Lower lobe of right lung (tissue), 2 donors: ENCODE measurements around the gene SYT7. TPM values are rescaled to one million over a fixed set of nuclear protein-coding genes. Genes with fewer than 3 reads are reported as not detected.

Source experiments
- ATAC-seq, 2 donors: fragments of 200-7000 bp; cut with Tn5 transposase; one replicate each; pipeline ENCODE4 v1.9.1; 2020 to 2022; ENCODE audit warnings: mild to moderate bottlenecking in 2 of 2, moderate library complexity in 2 of 2
- DNase-seq: peaks from one replicate; pipeline ENCODE4 v3.0.0-alpha.2; 2020
- H3K27ac ChIP-seq: fragments of 200-600 bp; one replicate; pipeline ENCODE4 v1.8.0; 2022
- H3K27me3 ChIP-seq: fragments of 200-600 bp; one replicate; pipeline ENCODE4 v1.8.0; 2022; ENCODE audit warnings: low read depth
- H3K36me3 ChIP-seq: fragments of 200-600 bp; one replicate; pipeline ENCODE4 v1.8.0; 2022; ENCODE audit warnings: mild to moderate bottlenecking
- H3K4me1 ChIP-seq: fragments of 200-600 bp; one replicate; pipeline ENCODE4 v1.8.0; 2022
- H3K4me3 ChIP-seq: fragments of 200-600 bp; one replicate; pipeline ENCODE4 v1.8.0; 2022; ENCODE audit warnings: mild to moderate bottlenecking
- H3K9me3 ChIP-seq: fragments of 200-600 bp; one replicate; pipeline ENCODE4 v1.8.0; 2022
- intact Hi-C: fragments of 100-400 bp; cut with DNase I; formaldehyde crosslinking; loops from one replicate; pipeline ENCODE4 v1.11.0; 2022
- total RNA-seq: library from RNA; stranded (reverse); fragmentation: NEBNext Ultra II Directional; extraction: Animal tissue kit (Norgen Biotek cat#: 25700); gene quantifications from one replicate; pipeline ENCODE4 v1.2.1, GENCODE V29; 2021
- TF ChIP-seq, protein P1 (sequence below): fragments of 200-600 bp; IDR thresholded peaks from one replicate; pipeline ENCODE4 v1.8.0; 2022; ENCODE audit warnings: antibody characterized with exemption, mild to moderate bottlenecking
- donor health status: DM: no; HTN: yes; CAD: no; lungs with severe emphysema.

The SYT7 gene
- total RNA-seq, 1 donor from 2014 or later: 3.8 TPM

DNA sequence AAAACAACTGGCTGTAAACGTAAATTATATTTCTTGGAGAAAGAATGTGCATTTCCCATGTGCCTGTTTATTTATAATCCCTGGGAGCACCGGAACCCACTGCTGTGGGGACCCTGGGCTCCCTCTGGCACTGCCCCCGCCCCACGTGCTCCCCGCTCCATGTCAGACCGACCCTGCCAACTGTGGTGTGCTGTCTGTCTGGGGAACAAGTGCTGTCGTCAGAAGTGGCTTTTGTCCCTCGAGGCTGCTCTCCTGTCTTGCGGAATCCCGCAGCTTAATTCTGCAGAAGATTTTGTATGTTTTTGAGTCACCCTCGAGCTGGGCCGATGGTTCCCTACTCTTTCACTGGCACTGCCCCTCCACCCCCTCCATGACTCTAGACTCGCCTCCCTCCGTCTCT lies 69.9 kb downstream of the SYT7 start:
- ATAC-seq: no peak
- DNase-seq: no peak
- H3K27me3 ChIP-seq: peaks cover 63% of the 10 kb centered on the region
- TF ChIP-seq, protein P1, sequence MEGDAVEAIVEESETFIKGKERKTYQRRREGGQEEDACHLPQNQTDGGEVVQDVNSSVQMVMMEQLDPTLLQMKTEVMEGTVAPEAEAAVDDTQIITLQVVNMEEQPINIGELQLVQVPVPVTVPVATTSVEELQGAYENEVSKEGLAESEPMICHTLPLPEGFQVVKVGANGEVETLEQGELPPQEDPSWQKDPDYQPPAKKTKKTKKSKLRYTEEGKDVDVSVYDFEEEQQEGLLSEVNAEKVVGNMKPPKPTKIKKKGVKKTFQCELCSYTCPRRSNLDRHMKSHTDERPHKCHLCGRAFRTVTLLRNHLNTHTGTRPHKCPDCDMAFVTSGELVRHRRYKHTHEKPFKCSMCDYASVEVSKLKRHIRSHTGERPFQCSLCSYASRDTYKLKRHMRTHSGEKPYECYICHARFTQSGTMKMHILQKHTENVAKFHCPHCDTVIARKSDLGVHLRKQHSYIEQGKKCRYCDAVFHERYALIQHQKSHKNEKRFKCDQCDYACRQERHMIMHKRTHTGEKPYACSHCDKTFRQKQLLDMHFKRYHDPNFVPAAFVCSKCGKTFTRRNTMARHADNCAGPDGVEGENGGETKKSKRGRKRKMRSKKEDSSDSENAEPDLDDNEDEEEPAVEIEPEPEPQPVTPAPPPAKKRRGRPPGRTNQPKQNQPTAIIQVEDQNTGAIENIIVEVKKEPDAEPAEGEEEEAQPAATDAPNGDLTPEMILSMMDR: no peak
- H3K36me3 ChIP-seq: no peaks in the 10 kb centered on the region
- H3K4me3 ChIP-seq: no peak overlapping the region
- H3K27ac ChIP-seq: no peak overlapping the region
- peaks cover 11% of the 10 kb centered on the region for H3K4me1 ChIP-seq
- no peaks in the 10 kb centered on the region for H3K9me3 ChIP-seq
- intact Hi-C loops: no loop called here

DNA sequence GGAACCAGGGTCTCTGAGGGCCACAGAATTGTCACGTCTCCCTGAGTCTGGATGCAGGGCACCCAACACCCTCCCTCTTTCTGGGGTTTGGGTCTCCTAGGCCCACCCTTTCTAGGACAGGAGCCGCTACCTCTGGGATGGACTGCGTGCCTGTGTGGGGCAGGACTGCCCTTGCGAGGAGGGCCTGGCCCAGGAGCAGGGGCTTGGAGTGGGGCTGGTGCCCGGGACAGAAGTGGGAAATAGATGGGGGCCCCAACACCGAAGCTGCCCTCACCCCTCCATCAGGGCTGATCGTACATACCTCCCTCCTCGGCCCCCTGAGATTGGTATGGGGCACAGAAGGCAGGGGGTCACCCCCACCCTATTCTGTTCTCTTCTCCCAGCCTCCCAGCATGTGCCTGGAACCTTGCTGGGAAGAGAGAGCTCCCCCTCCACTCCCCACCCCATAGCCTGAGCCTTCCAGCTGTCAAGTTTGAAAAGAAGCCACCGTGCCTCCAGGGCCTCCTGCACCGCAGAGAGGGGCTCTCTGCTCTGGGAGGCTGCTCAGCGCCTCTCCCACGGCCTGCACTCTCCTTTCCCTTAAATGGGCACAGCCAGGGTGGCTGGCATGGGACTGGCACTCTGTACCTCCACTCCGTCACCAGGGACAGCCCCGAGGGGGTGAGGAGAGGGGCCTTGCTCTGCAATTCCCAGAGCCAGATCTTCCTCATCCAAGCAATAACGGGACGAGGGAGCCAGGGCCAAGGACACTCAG lies 70.5 kb downstream of the SYT7 start:
- intact Hi-C loops: no loop called here
- peaks cover 11% of the 10 kb centered on the region for H3K4me1 ChIP-seq
- peak overlapping the region; percentile 42 for H3K4me3 ChIP-seq
- H3K9me3 ChIP-seq: no peaks in the 10 kb centered on the region
- peaks cover 68% of the 10 kb centered on the region for H3K27me3 ChIP-seq
- ATAC-seq (no peak), DNase-seq (no peak)
- H3K36me3 ChIP-seq: no peaks in the 10 kb centered on the region
- no peak overlapping the region for H3K27ac ChIP-seq
- TF ChIP-seq, protein P1: no peak

DNA sequence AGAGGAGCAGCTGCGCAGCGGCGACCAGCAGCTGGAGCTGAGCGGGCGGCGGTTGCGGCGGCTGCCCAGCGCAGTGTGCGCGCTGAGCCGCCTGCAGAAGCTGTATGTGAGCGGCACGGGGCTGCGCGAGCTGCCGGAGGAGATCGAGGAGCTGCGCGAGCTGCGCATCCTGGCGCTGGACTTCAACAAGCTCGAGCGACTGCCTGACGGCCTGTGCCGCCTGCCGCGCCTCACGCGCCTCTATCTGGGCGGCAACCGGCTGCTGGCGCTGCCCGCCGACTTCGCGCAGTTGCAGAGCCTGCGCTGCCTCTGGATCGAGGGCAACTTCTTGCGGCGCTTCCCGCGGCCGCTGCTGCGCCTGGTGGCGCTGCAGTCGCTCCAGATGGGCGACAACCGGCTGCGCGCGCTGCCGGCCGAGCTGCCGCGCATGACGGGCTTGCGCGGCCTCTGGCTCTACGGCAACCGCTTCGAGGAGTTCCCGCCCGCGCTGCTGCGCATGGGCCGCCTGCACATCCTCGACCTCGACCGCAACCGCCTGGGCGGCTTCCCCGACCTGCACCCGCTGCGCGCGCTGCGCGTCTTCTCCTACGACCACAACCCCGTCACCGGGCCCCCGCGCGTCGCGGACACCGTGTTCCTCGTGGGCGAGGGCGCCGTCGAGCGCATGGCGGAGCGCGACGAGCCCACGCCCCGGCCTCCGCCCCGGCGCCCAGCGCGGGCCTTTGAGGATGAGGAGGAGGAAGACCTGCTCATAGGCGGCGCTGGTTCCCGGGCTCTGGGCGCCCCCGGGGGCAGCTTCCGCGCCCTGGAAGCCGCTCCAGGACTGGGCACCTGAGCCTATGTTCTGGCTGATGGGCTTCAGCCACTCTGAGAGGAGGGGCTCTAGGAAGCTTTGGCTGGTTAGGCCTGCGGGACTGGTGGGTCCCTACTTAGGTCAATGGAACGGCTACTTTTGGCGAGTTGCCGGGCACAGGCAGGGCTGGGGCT lies 71.5 kb downstream of the SYT7 start:
- Histone ChIP-seq H3K4me3 (peak overlapping the region; percentile 42), H3K36me3 (no peaks in the 10 kb centered on the region), H3K27me3 (peaks cover 68% of the 10 kb centered on the region), H3K9me3 (no peaks in the 10 kb centered on the region), H3K27ac (no peak overlapping the region), H3K4me1 (peaks cover 11% of the 10 kb centered on the region)
- ATAC-seq (peak; percentile 86 to 91), DNase-seq (peak; percentile 76)
- TF ChIP-seq, protein P1: peak; percentile 62
- intact Hi-C loops: no loop called here

GRCh38 chr11:61507962-61508861 lies 72.7 kb downstream of the SYT7 start, which contains the start of gene LRRC10B:
Gene LRRC10B (plus strand): TSS chr11:61508749. CDS start chr11:61508999, 250 bp downstream.
- Histone ChIP-seq H3K36me3 (no peaks in the 10 kb centered on the region), H3K27me3 (peaks cover 68% of the 10 kb centered on the region), H3K9me3 (no peaks in the 10 kb centered on the region), H3K27ac (no peak within 1 kb of the TSS), H3K4me3 (peak within 1 kb of the TSS; percentile 42), H3K4me1 (peaks cover 11% of the 10 kb centered on the region)
- intact Hi-C loops: no loop called here
- TF ChIP-seq, protein P1: no peak
- peak; percentile 71 for DNase-seq
- peak; percentile 38 to 42 for ATAC-seq
